Colonic mucosa (tissue), 4 donors: ENCODE results near the gene AP3B1. TPM values are rescaled to one million over a fixed set of nuclear protein-coding genes. Genes with fewer than 3 reads are reported as not detected.

Source experiments
- DNase-seq: peaks from one replicate; pipeline ENCODE4 v3.0.0-alpha.2; 2020
- H3K27ac ChIP-seq: fragments of 200-600 bp; one replicate; pipeline ENCODE4 v1.8.0; 2021
- H3K27me3 ChIP-seq: fragments of 200-600 bp; one replicate; pipeline ENCODE4 v1.8.0; 2021
- H3K36me3 ChIP-seq: fragments of 200-600 bp; one replicate; pipeline ENCODE4 v1.8.0; 2021
- H3K4me1 ChIP-seq: fragments of 200-600 bp; one replicate; pipeline ENCODE4 v1.8.0; 2021; ENCODE audit warnings: mild to moderate bottlenecking
- H3K4me3 ChIP-seq: fragments of 200-600 bp; one replicate; pipeline ENCODE4 v1.8.0; 2021
- H3K9ac ChIP-seq, 2 donors: one replicate each; pipeline ENCODE4 v1.7.0; 2013; ENCODE audit warnings: control low read depth in 2 of 2, low read depth in 2 of 2, low read length in 2 of 2
- H3K9me3 ChIP-seq: fragments of 200-600 bp; one replicate; pipeline ENCODE4 v1.8.0; 2021
- CTCF ChIP-seq: fragments of 200-600 bp; IDR thresholded peaks from one replicate; pipeline ENCODE4 v1.8.0; 2022; ENCODE audit warnings: antibody characterized with exemption, mild to moderate bottlenecking
- intact Hi-C: fragments of 100-400 bp; cut with DNase I; formaldehyde crosslinking; loops from one replicate; pipeline ENCODE4 v1.14.1; 2022
- total RNA-seq, 2 donors: library from RNA; stranded (reverse); fragmentation: NEBNext Ultra II Directional in 1 of 2; extraction: Animal tissue kit (Norgen Biotek cat#: 25700) in 1 of 2; gene quantifications; one replicate each; pipeline ENCODE4 v1.2.1, GENCODE V29; 2021
- donor health status: healthy.
- donor health status: DM: no; HTN: no; CAD: no.
- donor health status: DM: no; HTN: no; CAD: no.

AP3B1 gene
- total RNA-seq, 2 donors from 2014 or later = 53.3 to 62.6 TPM

GRCh38 chr5:78113689-78114264 lies 180.7 kb downstream of the AP3B1 start:
- no peak for DNase-seq
- no peaks in the 10 kb centered on the region for H3K4me1 ChIP-seq
- no peaks in the 10 kb centered on the region for H3K27me3 ChIP-seq
- H3K9me3 ChIP-seq = no peaks in the 10 kb centered on the region
- no peak overlapping the region for H3K9ac ChIP-seq
- H3K36me3 ChIP-seq = no peaks in the 10 kb centered on the region
- no peak for TF ChIP-seq CTCF
- intact Hi-C loops = no loop called here
- no peak overlapping the region for H3K27ac ChIP-seq
- H3K4me3 ChIP-seq = no peak overlapping the region

- H3K27ac ChIP-seq = no peak overlapping the region
- H3K9me3 ChIP-seq = no peaks in the 10 kb centered on the region
- H3K9ac ChIP-seq = no peak overlapping the region
- no peaks in the 10 kb centered on the region for H3K27me3 ChIP-seq
- intact Hi-C loops = no loop called here
- H3K36me3 ChIP-seq = no peaks in the 10 kb centered on the region
- H3K4me1 ChIP-seq = no peaks in the 10 kb centered on the region
- no peak for TF ChIP-seq CTCF
- H3K4me3 ChIP-seq = no peak overlapping the region
- no peak for DNase-seq
Measured at GRCh38 chr5:78112931-78113330, 181.6 kb downstream of the AP3B1 start.

GRCh38 chr5:78109891-78110324 lies 184.6 kb downstream of the AP3B1 start:
- intact Hi-C loops = no loop called here
- Histone ChIP-seq H3K27ac (no peak overlapping the region), H3K4me3 (no peak overlapping the region), H3K27me3 (no peaks in the 10 kb centered on the region), H3K9me3 (no peaks in the 10 kb centered on the region), H3K4me1 (no peaks in the 10 kb centered on the region), H3K9ac (no peak overlapping the region), H3K36me3 (no peaks in the 10 kb centered on the region)
- DNase-seq = no peak
- TF ChIP-seq CTCF = no peak

- intact Hi-C loops = no loop called here
- Histone ChIP-seq H3K9me3 (no peaks in the 10 kb centered on the region), H3K4me3 (no peak overlapping the region), H3K4me1 (no peaks in the 10 kb centered on the region), H3K36me3 (no peaks in the 10 kb centered on the region), H3K9ac (no peak overlapping the region), H3K27ac (no peak overlapping the region), H3K27me3 (no peaks in the 10 kb centered on the region)
- no peak for TF ChIP-seq CTCF
- DNase-seq = no peak
Measured at GRCh38 chr5:78108564-78108963, 185.9 kb downstream of the AP3B1 start.

- intact Hi-C loops = no loop called here
- Histone ChIP-seq H3K4me3 (no peak overlapping the region), H3K9me3 (no peaks in the 10 kb centered on the region), H3K27me3 (no peaks in the 10 kb centered on the region), H3K27ac (no peak overlapping the region), H3K36me3 (peaks cover 6% of the 10 kb centered on the region), H3K4me1 (no peaks in the 10 kb centered on the region), H3K9ac (no peak overlapping the region)
- no peak for DNase-seq
- no peak for TF ChIP-seq CTCF
Measured at GRCh38 chr5:78103232-78103918, 191.1 kb downstream of the AP3B1 start.
